VCaP (cell line): ENCODE data around the gene TH.

Source experiments
- H3K27ac ChIP-seq: fragments of 450-650 bp; 2 replicates; pipeline ENCODE4 v1.5.1; 2017
- CTCF ChIP-seq: fragments of 450-650 bp; conservative IDR thresholded peaks from 2 replicates; pipeline ENCODE4 v1.5.1; 2017; ENCODE audit warnings: mild to moderate bottlenecking, moderate library complexity

TH gene

GRCh38 chr11:2115308-2115707, 56.3 kb downstream of the TH start:
- no peak overlapping the region for H3K27ac ChIP-seq
- TF ChIP-seq CTCF: no peak

GRCh38 chr11:2114430-2115241, 57.0 kb downstream of the TH start:
- TF ChIP-seq CTCF: no peak
- H3K27ac ChIP-seq: no peak overlapping the region
